H1 (cell line): ENCODE data around the gene NAV3. TPM values are rescaled to one million over a fixed set of nuclear protein-coding genes. Genes with fewer than 3 reads are reported as not detected.

Experiments
- CTCF ChIA-PET: fragments of 300-600 bp; sonication (Branson Sonifier 250); formaldehyde crosslinking; loops from one replicate; lab custom pipeline; 2021; ENCODE audit not compliant: partially characterized antibody; lab: Charles Lee
- POLR2A ChIA-PET: fragments of 300-600 bp; sonication (Branson Sonifier 250); formaldehyde crosslinking; loops from one replicate; lab custom pipeline; 2021; ENCODE audit warnings: inconsistent platforms; ENCODE audit not compliant: partially characterized antibody; lab: Charles Lee
- DNase-seq, 2 experiments: peaks; one replicate each; pipeline versions ENCODE4 v3.0.0 to v3.0.0-alpha.2; 2010 to 2022; ENCODE audit warnings: low spot score in 2 of 2, low read depth in 1 of 2, mixed read lengths in 1 of 2
- FAIRE-seq: peaks from 2 replicates; lab custom pipeline; 2011; peaks lifted over from hg19 to GRCh38; lab: Jason Lieb, UNC
- H2AFZ ChIP-seq: 2 replicates; pipeline ENCODE4 v1.8.1; 2012; ENCODE audit warnings: low read length, inconsistent platforms
- H2AK5ac ChIP-seq: 2 replicates; pipeline ENCODE4 v1.6.1; 2013; ENCODE audit warnings: low read depth, low read length
- H2BK120ac ChIP-seq: replicated peaks from 2 replicates; pipeline ENCODE3; 2013; ENCODE audit warnings: low read depth, low read length, inconsistent platforms
- H2BK12ac ChIP-seq: 2 replicates; pipeline ENCODE4 v1.6.1; 2013; ENCODE audit warnings: low read depth, low read length
- H2BK15ac ChIP-seq: 2 replicates; pipeline ENCODE4 v1.6.1; 2013; ENCODE audit warnings: low read length
- H2BK20ac ChIP-seq: 2 replicates; pipeline ENCODE4 v1.6.1; 2013; ENCODE audit warnings: low read length
- H2BK5ac ChIP-seq: 2 replicates; pipeline ENCODE4 v1.6.1; 2013; ENCODE audit warnings: low read depth, low read length
- H3K14ac ChIP-seq: 2 replicates; pipeline ENCODE4 v1.6.1; 2013; ENCODE audit warnings: inconsistent platforms; ENCODE audit not compliant: insufficient read length
- H3K18ac ChIP-seq: 2 replicates; pipeline ENCODE4 v1.6.1; 2013; ENCODE audit warnings: low read length; ENCODE audit errors: extremely low read depth
- H3K23ac ChIP-seq: 2 replicates; pipeline ENCODE4 v1.6.1; 2013; ENCODE audit warnings: inconsistent platforms; ENCODE audit not compliant: insufficient read length
- H3K23me2 ChIP-seq: 2 replicates; pipeline ENCODE4 v1.6.1; 2013; ENCODE audit warnings: low read depth, low read length
- H3K27ac ChIP-seq: 2 replicates; pipeline ENCODE4 v1.6.1; 2011; ENCODE audit warnings: low read depth, low read length, inconsistent platforms
- H3K27me3 ChIP-seq, 4 experiments: replicated peaks in 1 of 4; 1 replicate in 1 of 4; 2 replicates in 3 of 4; pipeline versions ENCODE4 v1.6.1 to v1.8.1; 2011 to 2013; ENCODE audit warnings: low read length in 3 of 4, mild to moderate bottlenecking in 3 of 4, inconsistent platforms in 2 of 4, mixed read lengths in 2 of 4, moderate library complexity in 1 of 4; ENCODE audit not compliant: control insufficient read depth in 3 of 4, insufficient read depth in 3 of 4; ENCODE audit errors: extremely low read depth in 1 of 4
- H3K36me3 ChIP-seq, 4 experiments: 2 replicates each; pipeline versions ENCODE4 v1.6.1 to v1.8.1; 2011 to 2013; ENCODE audit warnings: mild to moderate bottlenecking in 4 of 4, low read length in 3 of 4, moderate library complexity in 2 of 4, control low read depth in 1 of 4, inconsistent platforms in 1 of 4; ENCODE audit not compliant: insufficient read depth in 4 of 4, control insufficient read depth in 2 of 4
- H3K4ac ChIP-seq: replicated peaks from 2 replicates; pipeline ENCODE3; 2013; ENCODE audit warnings: low read length, low read depth, mixed read lengths, inconsistent platforms; ENCODE audit not compliant: insufficient read length
- H3K4me1 ChIP-seq, 4 experiments: replicated peaks in 1 of 4; 1 replicate in 1 of 4; 2 replicates in 3 of 4; pipeline versions ENCODE4 v1.6.1 to v1.8.1; 2011 to 2013; ENCODE audit warnings: low read length in 3 of 4, inconsistent platforms in 2 of 4, mixed read lengths in 1 of 4; ENCODE audit not compliant: insufficient read depth in 4 of 4, control insufficient read depth in 3 of 4
- H3K4me2 ChIP-seq, 2 experiments: 2 replicates each; pipeline versions ENCODE4 v1.6.1 to v1.8.1; 2011 to 2013; ENCODE audit warnings: low read depth in 2 of 2, low read length in 2 of 2, control low read depth in 1 of 2, inconsistent platforms in 1 of 2, mild to moderate bottlenecking in 1 of 2; ENCODE audit not compliant: insufficient read depth in 1 of 2
- H3K4me3 ChIP-seq, 4 experiments: fragments of 200-600, 300-600 bp in 1 of 4; sonication (generic), shearing (Covaris generic), sonication (Bioruptor Twin) in 1 of 4; 2 replicates each; pipeline versions ENCODE4 v1.5.1 to v1.8.1; 2011 to 2016; ENCODE audit warnings: low read length in 4 of 4, low read depth in 3 of 4, control low read depth in 2 of 4, inconsistent platforms in 2 of 4, mild to moderate bottlenecking in 2 of 4, mixed read lengths in 1 of 4, moderate library complexity in 1 of 4; ENCODE audit not compliant: insufficient read depth in 2 of 4; ENCODE audit errors: extremely low read depth in 1 of 4
- H3K56ac ChIP-seq: replicated peaks from 2 replicates; pipeline ENCODE3; 2013; ENCODE audit warnings: low read depth, mild to moderate bottlenecking, mixed read lengths, low read length, inconsistent platforms; ENCODE audit not compliant: insufficient read length
- H3K79me1 ChIP-seq: 2 replicates; pipeline ENCODE4 v1.6.1; 2013; ENCODE audit warnings: low read depth, low read length, control low read depth
- H3K79me2 ChIP-seq, 2 experiments: 2 replicates each; pipeline versions ENCODE4 v1.6.1 to v1.8.1; 2012 to 2013; ENCODE audit warnings: low read length in 2 of 2, mild to moderate bottlenecking in 2 of 2, inconsistent platforms in 1 of 2; ENCODE audit not compliant: insufficient read depth in 2 of 2, control insufficient read depth in 1 of 2
- H3K9ac ChIP-seq, 4 experiments: replicated peaks in 1 of 4; 1 replicate in 1 of 4; 2 replicates in 3 of 4; pipeline versions ENCODE4 v1.6.1 to v1.8.1; 2011 to 2013; ENCODE audit warnings: low read depth in 3 of 4, low read length in 3 of 4, control low read depth in 2 of 4, mild to moderate bottlenecking in 2 of 4, moderate library complexity in 2 of 4, inconsistent platforms in 1 of 4; ENCODE audit errors: extremely low read depth in 1 of 4
- H3K9me3 ChIP-seq, 2 experiments: 2 replicates each; pipeline versions ENCODE4 v1.6.1 to v1.8.1; 2012 to 2013; ENCODE audit warnings: mild to moderate bottlenecking in 2 of 2, moderate library complexity in 2 of 2, control low read depth in 1 of 2, inconsistent platforms in 1 of 2, low read depth in 1 of 2, low read length in 1 of 2, mixed read lengths in 1 of 2; ENCODE audit not compliant: insufficient read depth in 2 of 2
- H4K20me1 ChIP-seq, 2 experiments: replicated peaks in 1 of 2; 2 replicates each; pipeline versions ENCODE3 to v1.8.1; 2011 to 2013; ENCODE audit warnings: inconsistent platforms in 2 of 2, low read length in 2 of 2, mild to moderate bottlenecking in 1 of 2; ENCODE audit not compliant: insufficient read depth in 2 of 2, control insufficient read depth in 1 of 2
- H4K5ac ChIP-seq: 2 replicates; pipeline ENCODE4 v1.6.1; 2013; ENCODE audit warnings: low read length, low read depth, mixed read lengths, inconsistent platforms; ENCODE audit not compliant: insufficient read length
- H4K8ac ChIP-seq: 2 replicates; pipeline ENCODE4 v1.8.0; 2013; ENCODE audit warnings: mild to moderate bottlenecking, moderate library complexity, low read length, inconsistent platforms; ENCODE audit not compliant: insufficient read depth; ENCODE audit errors: extremely low read depth
- H4K91ac ChIP-seq: replicated peaks from 2 replicates; pipeline ENCODE3; 2013; ENCODE audit warnings: low read length, mixed read lengths, inconsistent platforms; ENCODE audit not compliant: insufficient read length
- EGR1 ChIP-seq: IDR thresholded peaks from 2 replicates; pipeline ENCODE4 v1.6.1; 2011; ENCODE audit warnings: low read depth, low read length, borderline replicate concordance
- EP300 ChIP-seq, 2 experiments: IDR thresholded peaks; 1 replicate in 1 of 2; 2 replicates in 1 of 2; pipeline ENCODE4 v1.6.1; 2011 to 2012; ENCODE audit warnings: low read depth in 2 of 2, low read length in 2 of 2, mild to moderate bottlenecking in 2 of 2, borderline replicate concordance in 1 of 2, inconsistent platforms in 1 of 2, moderate library complexity in 1 of 2
- JUN ChIP-seq: IDR thresholded peaks from 2 replicates; pipeline ENCODE4 v1.6.1; 2011; ENCODE audit warnings: low read depth, mild to moderate bottlenecking, improper control_type of control experiment, low read length
- RFX5 ChIP-seq: IDR thresholded peaks from 2 replicates; pipeline ENCODE4 v1.6.1; 2011; ENCODE audit warnings: low read depth, low read length, improper control_type of control experiment, borderline replicate concordance
- SP1 ChIP-seq: IDR thresholded peaks from 2 replicates; pipeline ENCODE4 v1.6.1; 2011; ENCODE audit warnings: low read depth, low read length
- TBP ChIP-seq: IDR thresholded peaks from 2 replicates; pipeline ENCODE4 v1.6.1; 2011; ENCODE audit warnings: low read depth, low read length, improper control_type of control experiment
- YY1 ChIP-seq: IDR thresholded peaks from 2 replicates; pipeline ENCODE4 v1.6.1; 2011; ENCODE audit warnings: low read depth, mild to moderate bottlenecking, low read length
- WGBS, 2 experiments: shearing (Covaris generic) in 1 of 2; methylation state at CpG; one replicate each; pipeline versions ENCODE4 v1.1.6 to v1.1.7; 2013 to 2015; ENCODE audit warnings: low lambda C conversion rate in 2 of 2, mixed read lengths in 2 of 2, inconsistent platforms in 1 of 2, low coverage in 1 of 2, missing lambda C conversion rate in 1 of 2; ENCODE audit not compliant: insufficient replicate concordance in 2 of 2, insufficient coverage in 1 of 2, insufficient read length in 1 of 2; ENCODE audit errors: extremely low coverage in 1 of 2, missing lambda C conversion rate in 1 of 2; 5-methylcytosine and 5-hydroxymethylcytosine counted together
- polyA plus RNA-seq, 7 experiments: library from polyadenylated mRNA; depleted of rRNA in 3 of 7; stranded (reverse) in 5 of 7; unstranded in 2 of 7; fragments of >200 nt in 5 of 7; fragments of 200-250 nt in 2 of 7; gene quantifications; 1 replicate in 5 of 7; 2 replicates in 1 of 7; 4 replicates in 1 of 7; pipeline versions ENCODE4 v1.2.1 to v1.2.3, GENCODE V29; 2011 to 2013; ENCODE audit warnings: missing spikeins in 2 of 7, mixed read lengths in 2 of 7
- total RNA-seq: library from RNA; stranded (reverse); fragmentation: NEBNext Ultra II Directional; extraction: Animal tissue kit (Norgen Biotek cat#: 25700); gene quantifications from 2 replicates; pipeline ENCODE4 v1.2.1, GENCODE V29; 2021
- TF ChIP-seq, protein P1 (sequence below): IDR thresholded peaks from 2 replicates; pipeline ENCODE4 v1.6.1; 2012; ENCODE audit warnings: low read length, inconsistent platforms

NAV3 gene
- total and polyA plus RNA-seq, 2 of the 8 experiments (the other 6 are each of a cell fraction or from before 2014, with no cell fraction given), result 0.47 to 5.0 TPM

DNA sequence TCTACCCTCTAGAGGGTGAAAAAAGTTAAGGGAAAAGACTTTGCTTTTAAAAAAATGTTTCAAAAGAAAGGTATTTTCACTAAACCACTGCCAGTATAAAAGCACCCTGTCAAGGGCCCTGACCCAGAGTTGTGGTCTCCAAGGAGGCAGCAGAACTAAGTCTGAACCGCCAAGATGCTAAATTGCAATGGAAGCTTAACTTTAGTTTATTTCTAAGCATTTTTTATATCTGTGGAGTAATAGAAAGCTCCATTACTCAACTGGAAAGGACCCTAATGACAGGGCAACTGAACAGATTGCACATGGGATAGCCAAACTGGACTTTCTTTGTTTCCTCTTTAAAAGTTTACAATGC lies 379.8 kb downstream of the NAV3 start:
- H3K4me1 ChIP-seq, result peaks cover 0 to 5% (median 1%) of the 10 kb centered on the region in 4 experiments; a peak in 4 of 7 replicates
- 100% methylated on average over 1 of the region's 1 CpG; no CpG with 5 or more reads in 1 of the 2 experiments for WGBS, 2 experiments
- TF ChIP-seq TBP, result no peak
- TF ChIP-seq EP300 (IDR thresholded peaks at IDR 0.05; ENCODE audit: borderline replicate concordance in 1 of 2, low read depth in 2 of 2, low read length in 2 of 2), result no peak
- TF ChIP-seq JUN, result no peak
- TF ChIP-seq, protein P1, sequence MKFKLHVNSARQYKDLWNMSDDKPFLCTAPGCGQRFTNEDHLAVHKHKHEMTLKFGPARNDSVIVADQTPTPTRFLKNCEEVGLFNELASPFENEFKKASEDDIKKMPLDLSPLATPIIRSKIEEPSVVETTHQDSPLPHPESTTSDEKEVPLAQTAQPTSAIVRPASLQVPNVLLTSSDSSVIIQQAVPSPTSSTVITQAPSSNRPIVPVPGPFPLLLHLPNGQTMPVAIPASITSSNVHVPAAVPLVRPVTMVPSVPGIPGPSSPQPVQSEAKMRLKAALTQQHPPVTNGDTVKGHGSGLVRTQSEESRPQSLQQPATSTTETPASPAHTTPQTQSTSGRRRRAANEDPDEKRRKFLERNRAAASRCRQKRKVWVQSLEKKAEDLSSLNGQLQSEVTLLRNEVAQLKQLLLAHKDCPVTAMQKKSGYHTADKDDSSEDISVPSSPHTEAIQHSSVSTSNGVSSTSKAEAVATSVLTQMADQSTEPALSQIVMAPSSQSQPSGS, result no peak
- TF ChIP-seq RFX5, result no peak
- TF ChIP-seq EGR1, result no peak
- no peak for TF ChIP-seq SP1
- TF ChIP-seq YY1, result no peak

More for the DNA sequence above, 379.8 kb downstream of the NAV3 start:
- H3K23ac ChIP-seq, result no peak overlapping the region
- peak overlapping the region; percentile 90; the same call in 1 of the 2 replicates for H2AFZ ChIP-seq
- no peaks in the 10 kb centered on the region for H4K20me1 ChIP-seq
- H3K79me2 ChIP-seq, result no peaks in the 10 kb centered on the region
- no peak overlapping the region for H4K91ac ChIP-seq
- no peak overlapping the region for H4K5ac ChIP-seq
- H4K8ac ChIP-seq, result no peak overlapping the region
- no peak overlapping the region for H2BK5ac ChIP-seq
- no peak overlapping the region for H3K4me2 ChIP-seq
- no peak overlapping the region for H2BK12ac ChIP-seq
- H3K27ac ChIP-seq, result no peak overlapping the region
- H2AK5ac ChIP-seq, result no peak overlapping the region
- no peaks in the 10 kb centered on the region for H3K27me3 ChIP-seq
- no peak overlapping the region for H3K18ac ChIP-seq
- no peaks in the 10 kb centered on the region for H3K9me3 ChIP-seq
- no peak overlapping the region for H3K4ac ChIP-seq
- H3K79me1 ChIP-seq, result no peaks in the 10 kb centered on the region
- H3K23me2 ChIP-seq, result no peaks in the 10 kb centered on the region; the same call in 1 of the 2 replicates
- H2BK120ac ChIP-seq, result no peak overlapping the region
- H2BK15ac ChIP-seq, result no peak overlapping the region
- H3K56ac ChIP-seq, result no peak overlapping the region
- H3K9ac ChIP-seq, result no peak overlapping the region
- ChIA-PET CTCF (interaction anchor here (1.1 to 1.8 kb wide), 2 partner anchors 13 to 19 kb away, joined by 3 to 4 read pairs; no protein-coding TSS in a partner anchor), POLR2A (no interaction called here)
- FAIRE-seq (no peak), DNase-seq (no peak)
- no peaks in the 10 kb centered on the region for H3K36me3 ChIP-seq
- H3K4me3 ChIP-seq, result no peak overlapping the region
- H3K14ac ChIP-seq, result no peak overlapping the region
- H2BK20ac ChIP-seq, result no peak overlapping the region
